Testis (tissue), 2 donors: ENCODE data around the gene GRAMD1A.

ENCODE experiments used
- POLR2A ChIP-seq: fragments of 450-650 bp; IDR thresholded peaks from one replicate; pipeline ENCODE4 v1.6.1; 2017; ENCODE audit warnings: antibody characterized with exemption, mild to moderate bottlenecking, moderate library complexity
- TF ChIP-seq, protein P1 (sequence below), 3 experiments: fragments of 450-650 bp in 2 of 3; fragments of 200-600 bp in 1 of 3; sonication (generic) in 1 of 3; IDR thresholded peaks; one replicate each; pipeline ENCODE4 v1.5.1; 2016 to 2019; ENCODE audit warnings: antibody characterized with exemption in 3 of 3, mild to moderate bottlenecking in 2 of 3, moderate library complexity in 1 of 3

DNA sequence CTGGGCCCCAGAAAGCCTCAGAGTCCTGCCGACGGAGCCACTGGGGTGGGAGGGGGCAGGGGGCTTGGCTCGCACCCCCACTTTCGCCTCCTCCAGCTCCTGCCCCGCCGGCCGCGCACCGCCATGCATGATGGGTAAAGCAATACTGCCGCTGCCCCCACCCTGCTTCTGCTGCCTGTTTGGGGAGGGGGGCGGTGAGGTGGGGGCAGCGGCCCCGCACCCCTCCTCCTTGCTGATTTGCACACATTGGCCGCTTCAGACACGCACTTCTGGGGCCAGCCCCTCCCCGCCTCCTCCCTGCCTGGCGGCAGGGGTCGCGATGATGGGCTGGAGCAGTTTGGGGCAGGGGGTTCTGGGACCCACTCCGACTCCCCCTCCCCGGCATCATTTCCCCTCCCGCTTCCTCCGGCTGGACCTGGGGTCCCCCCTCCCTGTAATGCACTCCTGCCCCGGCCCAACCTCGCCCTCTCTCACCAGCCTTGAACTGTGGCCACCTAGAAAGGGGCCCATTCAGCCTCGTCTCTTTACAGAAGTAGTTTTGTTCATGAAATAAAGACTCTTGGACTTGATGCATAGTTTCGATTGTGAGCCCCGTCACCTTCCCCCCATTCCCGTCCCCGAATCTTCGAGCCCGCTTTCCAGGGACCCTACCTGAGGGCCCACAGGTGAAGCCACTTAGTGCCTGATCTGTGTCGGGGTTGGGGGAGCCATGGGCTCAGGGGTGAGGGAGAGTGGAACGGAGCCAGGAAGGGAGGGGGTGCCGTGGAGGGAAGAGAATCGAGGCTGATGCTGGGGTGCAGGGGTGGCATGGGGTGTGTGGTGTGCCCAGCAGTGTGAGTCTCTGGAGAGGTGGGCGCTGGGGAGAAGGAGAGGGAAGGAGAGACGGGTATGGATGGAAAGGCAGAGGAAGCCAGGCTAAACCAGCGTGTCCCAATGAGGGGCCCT, 40.0 kb downstream of the GRAMD1A start:
- TF ChIP-seq POLR2A = no peak
- TF ChIP-seq, protein P1, sequence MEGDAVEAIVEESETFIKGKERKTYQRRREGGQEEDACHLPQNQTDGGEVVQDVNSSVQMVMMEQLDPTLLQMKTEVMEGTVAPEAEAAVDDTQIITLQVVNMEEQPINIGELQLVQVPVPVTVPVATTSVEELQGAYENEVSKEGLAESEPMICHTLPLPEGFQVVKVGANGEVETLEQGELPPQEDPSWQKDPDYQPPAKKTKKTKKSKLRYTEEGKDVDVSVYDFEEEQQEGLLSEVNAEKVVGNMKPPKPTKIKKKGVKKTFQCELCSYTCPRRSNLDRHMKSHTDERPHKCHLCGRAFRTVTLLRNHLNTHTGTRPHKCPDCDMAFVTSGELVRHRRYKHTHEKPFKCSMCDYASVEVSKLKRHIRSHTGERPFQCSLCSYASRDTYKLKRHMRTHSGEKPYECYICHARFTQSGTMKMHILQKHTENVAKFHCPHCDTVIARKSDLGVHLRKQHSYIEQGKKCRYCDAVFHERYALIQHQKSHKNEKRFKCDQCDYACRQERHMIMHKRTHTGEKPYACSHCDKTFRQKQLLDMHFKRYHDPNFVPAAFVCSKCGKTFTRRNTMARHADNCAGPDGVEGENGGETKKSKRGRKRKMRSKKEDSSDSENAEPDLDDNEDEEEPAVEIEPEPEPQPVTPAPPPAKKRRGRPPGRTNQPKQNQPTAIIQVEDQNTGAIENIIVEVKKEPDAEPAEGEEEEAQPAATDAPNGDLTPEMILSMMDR (IDR thresholded peaks at IDR 0.05) = no peak
